Upper lobe of right lung (tissue), 1 donor: ENCODE data around the gene GNAL. TPM values are rescaled to one million over a fixed set of nuclear protein-coding genes. Genes with fewer than 3 reads are reported as not detected.

Experiments
- ATAC-seq: fragments of 200-7000 bp; cut with Tn5 transposase; one replicate; pipeline ENCODE4 v1.9.1; 2020; ENCODE audit warnings: mild to moderate bottlenecking, moderate library complexity
- DNase-seq: peaks from one replicate; pipeline ENCODE4 v3.0.0-alpha.2; 2020
- H3K27ac ChIP-seq: fragments of 200-600 bp; one replicate; pipeline ENCODE4 v1.8.0; 2022
- H3K27me3 ChIP-seq: fragments of 200-600 bp; one replicate; pipeline ENCODE4 v1.8.0; 2022; ENCODE audit warnings: mild to moderate bottlenecking
- H3K36me3 ChIP-seq: fragments of 200-600 bp; one replicate; pipeline ENCODE4 v1.8.0; 2022
- H3K4me1 ChIP-seq: fragments of 200-600 bp; one replicate; pipeline ENCODE4 v1.8.0; 2022
- H3K4me3 ChIP-seq: fragments of 200-600 bp; one replicate; pipeline ENCODE4 v1.8.0; 2022; ENCODE audit warnings: mild to moderate bottlenecking
- H3K9me3 ChIP-seq: fragments of 200-600 bp; one replicate; pipeline ENCODE4 v1.8.0; 2022
- intact Hi-C: fragments of 100-400 bp; cut with DNase I; formaldehyde crosslinking; loops from one replicate; pipeline ENCODE4 v1.11.0; 2022
- total RNA-seq: library from RNA; stranded (reverse); fragmentation: NEBNext Ultra II Directional; extraction: Animal tissue kit (Norgen Biotek cat#: 25700); gene quantifications from one replicate; pipeline ENCODE4 v1.2.1, GENCODE V29; 2021
- TF ChIP-seq, protein P1 (sequence below): fragments of 200-600 bp; IDR thresholded peaks from one replicate; pipeline ENCODE4 v1.8.0; 2022; ENCODE audit warnings: antibody characterized with exemption
- donor health status: DM: no; HTN: yes; CAD: no; lungs with severe emphysema.

GNAL gene
- total RNA-seq, 1 donor from 2014 or later = 4.3 TPM

DNA sequence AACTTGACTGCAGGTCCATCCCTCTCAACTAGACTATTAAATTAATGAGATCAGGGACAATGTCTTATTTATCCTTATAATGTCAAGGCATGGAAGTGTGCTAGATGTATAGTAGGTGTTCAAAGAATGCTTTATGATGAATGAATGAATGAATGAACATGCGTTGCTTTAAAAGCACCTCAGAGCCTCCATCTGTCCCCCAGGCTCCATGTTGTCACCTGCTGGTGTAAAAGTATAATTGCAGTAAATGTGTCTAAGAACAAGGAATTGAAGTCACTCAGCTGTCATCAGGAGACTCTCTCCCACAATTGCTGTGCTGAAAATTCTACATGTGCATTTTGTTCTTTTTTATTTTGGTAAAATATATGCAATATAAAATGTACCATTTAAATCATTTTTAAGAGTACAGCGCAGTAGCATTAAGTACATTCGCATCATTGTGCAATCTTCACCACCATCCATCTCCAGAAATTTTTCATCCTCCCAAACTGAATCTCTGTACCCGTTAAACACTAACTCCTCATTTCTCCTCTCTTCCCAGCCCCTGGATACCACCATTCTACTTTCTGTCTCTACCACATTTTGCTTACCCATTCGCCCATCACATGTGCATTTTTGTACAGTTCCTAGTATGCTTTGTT is 52.6 kb downstream of the GNAL start:
- intact Hi-C loops = no loop called here
- ATAC-seq (peak; percentile 53), DNase-seq (no peak)
- Histone ChIP-seq H3K4me1 (no peaks in the 10 kb centered on the region), H3K27me3 (peaks cover 10% of the 10 kb centered on the region), H3K36me3 (no peaks in the 10 kb centered on the region), H3K9me3 (no peaks in the 10 kb centered on the region), H3K4me3 (no peak overlapping the region), H3K27ac (no peak overlapping the region)
- TF ChIP-seq, protein P1, sequence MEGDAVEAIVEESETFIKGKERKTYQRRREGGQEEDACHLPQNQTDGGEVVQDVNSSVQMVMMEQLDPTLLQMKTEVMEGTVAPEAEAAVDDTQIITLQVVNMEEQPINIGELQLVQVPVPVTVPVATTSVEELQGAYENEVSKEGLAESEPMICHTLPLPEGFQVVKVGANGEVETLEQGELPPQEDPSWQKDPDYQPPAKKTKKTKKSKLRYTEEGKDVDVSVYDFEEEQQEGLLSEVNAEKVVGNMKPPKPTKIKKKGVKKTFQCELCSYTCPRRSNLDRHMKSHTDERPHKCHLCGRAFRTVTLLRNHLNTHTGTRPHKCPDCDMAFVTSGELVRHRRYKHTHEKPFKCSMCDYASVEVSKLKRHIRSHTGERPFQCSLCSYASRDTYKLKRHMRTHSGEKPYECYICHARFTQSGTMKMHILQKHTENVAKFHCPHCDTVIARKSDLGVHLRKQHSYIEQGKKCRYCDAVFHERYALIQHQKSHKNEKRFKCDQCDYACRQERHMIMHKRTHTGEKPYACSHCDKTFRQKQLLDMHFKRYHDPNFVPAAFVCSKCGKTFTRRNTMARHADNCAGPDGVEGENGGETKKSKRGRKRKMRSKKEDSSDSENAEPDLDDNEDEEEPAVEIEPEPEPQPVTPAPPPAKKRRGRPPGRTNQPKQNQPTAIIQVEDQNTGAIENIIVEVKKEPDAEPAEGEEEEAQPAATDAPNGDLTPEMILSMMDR = peak; percentile 55

GRCh38 chr18:11745521-11745920 is 56.5 kb downstream of the GNAL start:
- intact Hi-C loops = no loop called here
- Histone ChIP-seq H3K27me3 (peaks cover 11% of the 10 kb centered on the region), H3K9me3 (no peaks in the 10 kb centered on the region), H3K4me3 (no peak overlapping the region), H3K27ac (no peak overlapping the region), H3K36me3 (no peaks in the 10 kb centered on the region), H3K4me1 (no peaks in the 10 kb centered on the region)
- DNase-seq = no peak
- no peak for ATAC-seq
- TF ChIP-seq, protein P1 = no peak

DNA sequence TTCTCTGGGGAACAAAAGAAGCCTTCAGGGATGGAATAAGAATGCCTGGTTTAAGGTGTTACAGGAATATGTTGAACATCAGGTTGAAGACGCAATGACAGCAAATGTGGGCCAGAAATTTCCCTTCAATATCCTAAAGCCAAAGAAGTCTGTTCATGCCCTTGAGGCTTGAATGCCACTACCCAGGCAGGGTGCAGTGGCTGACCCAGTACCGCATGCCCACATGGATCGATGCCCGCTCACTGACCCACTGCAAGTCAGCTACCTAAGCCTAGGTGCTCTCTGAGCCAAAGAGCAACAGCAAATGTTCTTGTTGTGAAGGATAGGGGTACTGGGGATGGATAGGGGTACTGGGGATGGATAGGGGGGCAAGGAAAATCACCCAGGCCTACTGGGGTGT is 58.2 kb downstream of the GNAL start:
- Histone ChIP-seq H3K4me1 (peaks cover 5% of the 10 kb centered on the region), H3K9me3 (no peaks in the 10 kb centered on the region), H3K27ac (no peak overlapping the region), H3K4me3 (no peak overlapping the region), H3K36me3 (no peaks in the 10 kb centered on the region), H3K27me3 (peaks cover 29% of the 10 kb centered on the region)
- intact Hi-C loops = no loop called here
- ATAC-seq = no peak
- TF ChIP-seq, protein P1 = no peak
- DNase-seq = no peak

- H3K4me3 ChIP-seq = no peak overlapping the region
- H3K36me3 ChIP-seq = no peaks in the 10 kb centered on the region
- DNase-seq (no peak), ATAC-seq (no peak)
- H3K27me3 ChIP-seq = peaks cover 26% of the 10 kb centered on the region
- H3K27ac ChIP-seq = no peak overlapping the region
- intact Hi-C loops = no loop called here
- no peaks in the 10 kb centered on the region for H3K9me3 ChIP-seq
- TF ChIP-seq, protein P1 = no peak
- H3K4me1 ChIP-seq = peaks cover 5% of the 10 kb centered on the region
These were observed 58.7 kb downstream of the GNAL start for GRCh38 chr18:11747731-11748130.

GRCh38 chr18:11749305-11749704 is 60.2 kb downstream of the GNAL start:
- no peak for ATAC-seq

More at GRCh38 chr18:11749305-11749704, 60.2 kb downstream of the GNAL start:
- Histone ChIP-seq H3K4me1 (peaks cover 5% of the 10 kb centered on the region), H3K4me3 (no peak overlapping the region), H3K9me3 (no peaks in the 10 kb centered on the region), H3K27ac (no peak overlapping the region), H3K36me3 (no peaks in the 10 kb centered on the region), H3K27me3 (peaks cover 32% of the 10 kb centered on the region)
- intact Hi-C loops = no loop called here
- TF ChIP-seq, protein P1 = no peak
- DNase-seq = no peak
